ENCODE results near the gene VSIG2.

The VSIG2 gene

DNA sequence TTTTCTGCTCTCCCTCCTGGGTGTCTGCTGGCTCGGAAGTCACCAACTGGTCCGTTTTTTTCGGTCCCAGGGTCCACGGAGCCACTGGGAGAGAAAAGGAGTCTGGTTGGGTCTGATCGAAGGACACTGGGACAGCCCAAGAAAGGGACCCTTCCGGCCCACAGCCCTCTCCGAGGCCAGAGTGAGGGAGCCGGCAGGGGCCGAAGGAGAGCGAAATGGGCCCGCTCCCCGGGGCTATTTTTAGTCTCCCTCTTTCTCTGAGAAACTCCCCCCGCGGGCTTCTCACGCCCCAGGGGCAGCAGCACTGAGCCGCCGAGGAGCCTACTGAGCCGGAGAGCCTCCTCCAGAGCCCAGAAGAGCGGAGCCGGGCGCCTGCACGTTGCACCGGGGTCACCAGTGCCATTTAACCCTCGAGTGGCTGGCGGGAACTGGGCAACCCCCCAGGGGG, 8.2 kb upstream of the VSIG2 start:
- Histone ChIP-seq H3K27ac (ENCODE audit: low read length) (no peak overlapping the region), H2AFZ (ENCODE audit: low read depth, low read length) (no peak overlapping the region), H3K79me2 (ENCODE audit: low read length) (no peaks in the 10 kb centered on the region), H3K27me3 (ENCODE audit: low read depth, low read length) (peaks cover 17% of the 10 kb centered on the region; the same call in 1 of the 2 replicates), H4K20me1 (ENCODE audit: insufficient read depth, low read length) (peaks cover 5% of the 10 kb centered on the region; the same call in 1 of the 2 replicates), H3K36me3 (replicated peaks; ENCODE audit: low read depth, low read length) (peaks cover under 1% of the 10 kb centered on the region), H3K4me3 (ENCODE audit: low read length) (no peak overlapping the region), H3K4me2 (ENCODE audit: low read length) (no peak overlapping the region), H3K9me3 (ENCODE audit: insufficient read depth, low read length) (no peaks in the 10 kb centered on the region), H3K9ac (ENCODE audit: low read length) (no peak overlapping the region), H3K4me1 (ENCODE audit: low read length) (peaks cover 8% of the 10 kb centered on the region)
- TF ChIP-seq, protein P1, sequence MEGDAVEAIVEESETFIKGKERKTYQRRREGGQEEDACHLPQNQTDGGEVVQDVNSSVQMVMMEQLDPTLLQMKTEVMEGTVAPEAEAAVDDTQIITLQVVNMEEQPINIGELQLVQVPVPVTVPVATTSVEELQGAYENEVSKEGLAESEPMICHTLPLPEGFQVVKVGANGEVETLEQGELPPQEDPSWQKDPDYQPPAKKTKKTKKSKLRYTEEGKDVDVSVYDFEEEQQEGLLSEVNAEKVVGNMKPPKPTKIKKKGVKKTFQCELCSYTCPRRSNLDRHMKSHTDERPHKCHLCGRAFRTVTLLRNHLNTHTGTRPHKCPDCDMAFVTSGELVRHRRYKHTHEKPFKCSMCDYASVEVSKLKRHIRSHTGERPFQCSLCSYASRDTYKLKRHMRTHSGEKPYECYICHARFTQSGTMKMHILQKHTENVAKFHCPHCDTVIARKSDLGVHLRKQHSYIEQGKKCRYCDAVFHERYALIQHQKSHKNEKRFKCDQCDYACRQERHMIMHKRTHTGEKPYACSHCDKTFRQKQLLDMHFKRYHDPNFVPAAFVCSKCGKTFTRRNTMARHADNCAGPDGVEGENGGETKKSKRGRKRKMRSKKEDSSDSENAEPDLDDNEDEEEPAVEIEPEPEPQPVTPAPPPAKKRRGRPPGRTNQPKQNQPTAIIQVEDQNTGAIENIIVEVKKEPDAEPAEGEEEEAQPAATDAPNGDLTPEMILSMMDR (IDR thresholded peaks at IDR 0.05; ENCODE audit: low read depth, low read length): no peak
- no peak for TF ChIP-seq EZH2phosphoT487 (IDR thresholded peaks at IDR 0.05; ENCODE audit: low read depth)

DNA sequence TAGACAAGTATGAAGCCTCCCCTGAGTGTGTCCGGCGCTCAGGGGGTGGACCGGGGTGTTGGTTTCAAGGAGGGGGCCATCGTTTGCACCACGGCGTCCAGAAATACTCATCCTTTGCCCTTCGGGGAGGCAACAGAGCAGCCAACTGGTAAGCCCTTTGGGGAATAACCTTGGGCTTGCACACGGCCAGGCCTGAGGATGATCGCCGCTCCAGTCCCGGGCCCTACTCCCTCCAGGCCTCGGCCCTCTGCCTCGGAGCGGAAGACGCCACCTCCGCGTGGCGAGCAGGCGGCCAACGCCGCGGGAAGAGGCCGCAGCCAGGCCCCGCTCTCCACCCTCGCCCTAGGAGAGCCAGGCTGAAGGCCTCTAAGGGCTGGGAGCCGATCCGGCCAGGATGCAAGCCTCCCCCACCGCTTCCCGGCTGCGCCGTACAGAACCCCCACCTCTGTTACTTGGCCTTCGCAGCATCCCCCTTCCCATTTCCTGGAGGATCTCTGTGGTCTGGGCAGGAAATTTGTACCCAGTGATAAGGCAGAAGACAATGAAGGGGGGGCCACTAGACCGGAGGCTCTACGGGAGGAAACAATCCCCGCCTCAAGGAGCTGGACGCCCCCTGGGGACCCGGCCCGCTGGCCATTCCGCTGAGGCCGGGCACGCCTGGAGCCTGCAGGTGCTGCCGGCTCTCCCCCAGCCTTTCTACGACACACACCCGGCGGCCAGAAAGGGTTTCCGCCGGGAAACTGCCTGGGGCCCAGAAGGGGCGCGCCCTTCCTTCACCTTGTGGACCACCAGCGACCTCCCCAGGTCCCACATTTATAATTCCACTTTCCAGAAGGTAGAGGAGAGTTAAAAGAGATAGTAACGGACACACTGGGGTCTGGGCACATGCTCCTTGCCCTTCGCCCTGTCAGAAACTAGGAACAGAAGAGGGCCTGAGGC, 7.5 kb upstream of the VSIG2 start:
- no peak overlapping the region for H3K27ac ChIP-seq (ENCODE audit: low read length)
- no peak overlapping the region for H3K4me2 ChIP-seq (ENCODE audit: low read length)
- peaks cover 8% of the 10 kb centered on the region for H3K4me1 ChIP-seq (ENCODE audit: low read length)
- peaks cover 17% of the 10 kb centered on the region; the same call in 1 of the 2 replicates for H3K27me3 ChIP-seq (ENCODE audit: low read depth, low read length)
- no peaks in the 10 kb centered on the region for H3K79me2 ChIP-seq (ENCODE audit: low read length)
- no peak overlapping the region for H3K9ac ChIP-seq (ENCODE audit: low read length)
- no peaks in the 10 kb centered on the region for H3K36me3 ChIP-seq (replicated peaks; ENCODE audit: low read depth, low read length)
- TF ChIP-seq, protein P1 (IDR thresholded peaks at IDR 0.05; ENCODE audit: low read depth, low read length): no peak
- TF ChIP-seq EZH2phosphoT487 (IDR thresholded peaks at IDR 0.05; ENCODE audit: low read depth): no peak
- no peak overlapping the region for H3K4me3 ChIP-seq (ENCODE audit: low read length)
- H2AFZ ChIP-seq (ENCODE audit: low read depth, low read length): no peak overlapping the region
- no peaks in the 10 kb centered on the region for H3K9me3 ChIP-seq (ENCODE audit: insufficient read depth, low read length)
- H4K20me1 ChIP-seq (ENCODE audit: insufficient read depth, low read length): peaks cover 5% of the 10 kb centered on the region; the same call in 1 of the 2 replicates

DNA sequence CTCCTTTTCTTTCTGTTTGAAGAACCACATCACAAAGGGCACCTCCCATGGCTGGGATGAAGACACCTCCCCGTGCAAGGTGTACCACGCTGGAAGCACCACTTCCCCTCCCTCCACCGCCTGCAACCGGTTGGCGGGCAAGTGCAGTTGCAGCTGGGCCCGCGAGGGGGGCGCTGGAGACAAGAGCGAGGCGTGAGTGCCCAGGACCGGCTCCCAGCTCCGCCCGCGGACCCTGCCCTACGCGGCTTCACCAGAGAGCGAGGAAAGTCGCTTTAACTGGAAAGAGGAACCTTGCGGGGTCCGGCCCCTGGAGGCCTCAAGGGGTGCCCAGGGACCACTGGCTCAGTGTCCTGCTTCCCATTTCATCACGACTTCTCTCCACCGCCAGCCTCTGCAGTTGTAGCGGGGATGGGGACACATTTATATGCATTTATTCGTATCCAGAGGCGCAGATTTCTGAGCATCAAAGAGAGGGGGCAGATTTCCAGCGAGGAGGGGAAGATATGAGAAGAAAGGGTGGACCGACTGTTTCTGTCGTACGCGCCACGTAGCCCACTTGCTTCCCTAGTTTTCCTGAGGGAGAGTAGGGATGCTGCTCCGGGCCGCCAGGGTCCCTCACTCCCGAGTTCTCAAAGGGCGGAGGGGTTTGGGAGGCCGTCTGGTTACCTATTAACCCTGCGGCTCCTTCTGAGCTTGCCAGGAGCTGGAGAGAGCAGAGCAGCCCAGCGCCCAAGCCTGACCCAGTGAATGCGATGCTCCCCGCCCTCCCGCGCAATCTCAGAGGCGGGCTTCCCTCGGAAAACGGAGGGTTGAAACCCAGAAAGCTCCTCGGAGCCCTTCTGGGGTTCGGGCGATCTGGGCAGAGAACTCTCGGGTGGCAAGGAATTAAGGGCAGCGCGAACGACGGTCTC, 6.6 kb upstream of the VSIG2 start:
- no peak overlapping the region for H3K27ac ChIP-seq (ENCODE audit: low read length)
- TF ChIP-seq, protein P1 (IDR thresholded peaks at IDR 0.05; ENCODE audit: low read depth, low read length): peak; percentile 55
- TF ChIP-seq EZH2phosphoT487 (IDR thresholded peaks at IDR 0.05; ENCODE audit: low read depth): no peak
- H3K36me3 ChIP-seq (replicated peaks; ENCODE audit: low read depth, low read length): no peaks in the 10 kb centered on the region
- H3K4me2 ChIP-seq (ENCODE audit: low read length): peak overlapping the region; percentile 62
- peaks cover 8% of the 10 kb centered on the region for H3K4me1 ChIP-seq (ENCODE audit: low read length)
- peak overlapping the region; percentile 35; the same call in 1 of the 2 replicates for H2AFZ ChIP-seq (ENCODE audit: low read depth, low read length)
- H3K4me3 ChIP-seq (ENCODE audit: low read length): peak overlapping the region; percentile 63
- no peak overlapping the region for H3K9ac ChIP-seq (ENCODE audit: low read length)
- H3K79me2 ChIP-seq (ENCODE audit: low read length): no peaks in the 10 kb centered on the region
- peaks cover 17% of the 10 kb centered on the region; the same call in 1 of the 2 replicates for H3K27me3 ChIP-seq (ENCODE audit: low read depth, low read length)
- peaks cover 3% of the 10 kb centered on the region; the same call in 1 of the 2 replicates for H4K20me1 ChIP-seq (ENCODE audit: insufficient read depth, low read length)
- H3K9me3 ChIP-seq (ENCODE audit: insufficient read depth, low read length): no peaks in the 10 kb centered on the region
